Prostate gland (tissue), 2 donors: ENCODE results near the gene ENDOV. TPM values are rescaled to one million over a fixed set of nuclear protein-coding genes. Genes with fewer than 3 reads are reported as not detected.

Source experiments
- DNase-seq: peaks from one replicate; pipeline ENCODE4 v3.0.0-alpha.2; 2019; ENCODE audit warnings: low spot score
- H3K27ac ChIP-seq, 2 donors: fragments of 200-600 bp; sonication (generic); 2 replicates each; pipeline ENCODE4 v1.5.1; 2017 to 2019
- H3K27me3 ChIP-seq: fragments of 200-600 bp; sonication (generic); replicated peaks from 2 replicates; pipeline ENCODE4 v1.5.1; 2019; ENCODE audit not compliant: insufficient read depth
- H3K36me3 ChIP-seq, 2 donors: fragments of 200-600 bp; sonication (generic); 1 replicate in 1 of 2; 2 replicates in 1 of 2; pipeline versions ENCODE4 v1.5.1 to v1.8.1; 2017 to 2019
- H3K4me1 ChIP-seq: fragments of 200-600 bp; sonication (generic); replicated peaks from 2 replicates; pipeline ENCODE4 v1.5.1; 2019
- H3K4me3 ChIP-seq, 2 donors: fragments of 200-600 bp; sonication (generic); 2 replicates each; pipeline ENCODE4 v1.5.1; 2017 to 2019
- H3K9me3 ChIP-seq: fragments of 200-600 bp; sonication (generic); 2 replicates; pipeline ENCODE4 v1.5.1; 2017
- POLR2A ChIP-seq: fragments of 450-650 bp; IDR thresholded peaks from one replicate; pipeline ENCODE4 v1.6.1; 2016; ENCODE audit warnings: antibody characterized with exemption, mild to moderate bottlenecking
- POLR2AphosphoS5 ChIP-seq: sonication (generic); formaldehyde crosslinking; IDR thresholded peaks from one replicate; pipeline ENCODE4 v1.6.1; 2017; ENCODE audit warnings: antibody characterized with exemption
- WGBS: methylation state at CpG from one replicate; pipeline ENCODE4 v1.1.5; 2018; 5-methylcytosine and 5-hydroxymethylcytosine counted together
- intact Hi-C: fragments of 100-400 bp; cut with DNase I; formaldehyde crosslinking; loops from one replicate; pipeline ENCODE4 v1.14.2; 2022
- total RNA-seq, 2 donors: library from RNA; depleted of rRNA; stranded (reverse); fragments of >200 nt; gene quantifications; one replicate each; pipeline ENCODE4 v1.1.0, GENCODE V29; 2016
- TF ChIP-seq, protein P1 (sequence below), 4 experiments: fragments of 200-600 bp in 2 of 4; fragments of 450-650 bp in 2 of 4; sonication (generic) in 2 of 4; IDR thresholded peaks; 1 replicate in 3 of 4; 2 replicates in 1 of 4; pipeline ENCODE4 v1.5.1; 2016 to 2019; ENCODE audit warnings: antibody characterized with exemption in 4 of 4, mild to moderate bottlenecking in 2 of 4, moderate library complexity in 2 of 4

ENDOV gene
- total RNA-seq, 2 donors from 2014 or later: 17.0 to 36.9 TPM

DNA sequence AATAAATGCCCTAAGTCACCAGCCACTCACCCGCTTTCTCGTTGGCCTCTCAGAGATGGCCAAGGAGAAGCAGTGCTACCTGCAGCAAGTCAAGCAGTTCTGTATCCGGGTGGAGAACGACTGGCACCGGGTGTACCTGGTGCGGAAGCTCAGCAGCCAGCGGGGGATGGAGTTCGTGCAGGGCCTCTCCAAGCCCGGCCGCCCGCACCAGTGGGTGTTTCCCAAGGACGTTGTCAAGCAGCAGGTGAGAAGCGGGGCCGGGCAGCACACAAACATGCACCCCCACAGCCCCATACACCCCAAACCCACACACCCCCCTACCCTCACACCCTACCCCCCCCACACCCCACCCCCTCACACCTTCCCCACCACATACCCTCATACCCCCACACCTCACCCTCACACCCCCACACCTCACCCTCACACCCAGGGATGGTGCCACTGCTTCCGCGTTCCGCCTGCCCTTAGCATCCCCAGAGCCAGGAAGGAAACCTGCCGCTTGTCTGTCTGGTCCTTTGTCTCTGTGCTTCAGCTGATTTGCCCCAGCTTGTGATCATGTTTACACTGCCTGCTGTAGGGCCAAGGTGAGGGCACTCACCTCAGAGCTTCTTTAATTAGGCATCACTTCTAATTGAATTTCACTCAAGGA is 41.9 kb upstream of the ENDOV start:
- H3K36me3 ChIP-seq: peaks cover 16 to 26% of the 10 kb centered on the region in 2 donors
- no peak for DNase-seq
- TF ChIP-seq POLR2AphosphoS5: no peak
- TF ChIP-seq, protein P1, sequence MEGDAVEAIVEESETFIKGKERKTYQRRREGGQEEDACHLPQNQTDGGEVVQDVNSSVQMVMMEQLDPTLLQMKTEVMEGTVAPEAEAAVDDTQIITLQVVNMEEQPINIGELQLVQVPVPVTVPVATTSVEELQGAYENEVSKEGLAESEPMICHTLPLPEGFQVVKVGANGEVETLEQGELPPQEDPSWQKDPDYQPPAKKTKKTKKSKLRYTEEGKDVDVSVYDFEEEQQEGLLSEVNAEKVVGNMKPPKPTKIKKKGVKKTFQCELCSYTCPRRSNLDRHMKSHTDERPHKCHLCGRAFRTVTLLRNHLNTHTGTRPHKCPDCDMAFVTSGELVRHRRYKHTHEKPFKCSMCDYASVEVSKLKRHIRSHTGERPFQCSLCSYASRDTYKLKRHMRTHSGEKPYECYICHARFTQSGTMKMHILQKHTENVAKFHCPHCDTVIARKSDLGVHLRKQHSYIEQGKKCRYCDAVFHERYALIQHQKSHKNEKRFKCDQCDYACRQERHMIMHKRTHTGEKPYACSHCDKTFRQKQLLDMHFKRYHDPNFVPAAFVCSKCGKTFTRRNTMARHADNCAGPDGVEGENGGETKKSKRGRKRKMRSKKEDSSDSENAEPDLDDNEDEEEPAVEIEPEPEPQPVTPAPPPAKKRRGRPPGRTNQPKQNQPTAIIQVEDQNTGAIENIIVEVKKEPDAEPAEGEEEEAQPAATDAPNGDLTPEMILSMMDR (IDR thresholded peaks at IDR 0.05): no peak
- TF ChIP-seq POLR2A: no peak
- H3K27ac ChIP-seq: no peak overlapping the region
- intact Hi-C loops: no loop called here
- 78% methylated on average over 17 of the region's 18 CpGs for WGBS
- H3K4me3 ChIP-seq: no peak overlapping the region
- H3K9me3 ChIP-seq: no peaks in the 10 kb centered on the region
- no peaks in the 10 kb centered on the region for H3K4me1 ChIP-seq
- H3K27me3 ChIP-seq: no peaks in the 10 kb centered on the region

DNA sequence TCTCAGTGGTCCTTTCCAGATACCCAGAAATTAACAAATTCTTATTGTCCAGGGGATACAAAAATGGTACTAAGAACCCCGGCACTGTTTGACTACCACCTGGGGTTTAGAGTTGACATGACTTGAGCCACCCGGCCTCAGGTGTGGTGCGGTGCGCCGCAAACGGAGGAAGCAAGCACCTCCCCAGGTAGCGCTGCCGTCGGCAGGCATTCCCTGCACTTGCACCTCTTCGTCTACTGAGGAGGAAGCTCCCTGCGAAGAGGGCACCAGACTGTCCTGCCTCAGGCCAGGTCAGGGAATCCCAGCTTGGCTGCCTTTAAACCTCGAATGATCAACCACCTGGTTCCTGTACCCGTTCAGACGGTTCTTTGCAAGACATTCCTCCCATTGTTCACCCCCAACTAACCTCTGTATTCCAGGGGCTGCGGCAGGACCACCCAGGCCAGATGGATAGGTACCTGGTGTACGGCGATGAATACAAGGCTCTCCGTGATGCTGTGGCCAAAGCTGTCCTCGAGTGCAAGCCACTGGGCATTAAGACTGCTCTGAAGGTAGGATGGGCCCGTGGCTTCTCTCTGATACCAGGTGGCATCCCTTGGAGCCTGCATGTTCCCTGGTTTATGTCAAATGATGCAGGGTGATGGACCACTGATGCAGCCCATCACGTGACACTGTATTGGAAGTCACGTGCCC is 40.8 kb upstream of the ENDOV start:
- DNase-seq: no peak
- no peaks in the 10 kb centered on the region for H3K9me3 ChIP-seq
- no peak overlapping the region for H3K27ac ChIP-seq
- WGBS: 92% methylated on average over 22 of the region's 22 CpGs
- H3K36me3 ChIP-seq: peaks cover 10 to 26% of the 10 kb centered on the region in 2 donors
- H3K27me3 ChIP-seq: no peaks in the 10 kb centered on the region
- H3K4me3 ChIP-seq: no peak overlapping the region
- intact Hi-C loops: no loop called here
- H3K4me1 ChIP-seq: no peaks in the 10 kb centered on the region
- TF ChIP-seq POLR2AphosphoS5: no peak
- TF ChIP-seq, protein P1 (IDR thresholded peaks at IDR 0.05): no peak
- TF ChIP-seq POLR2A: no peak

DNA sequence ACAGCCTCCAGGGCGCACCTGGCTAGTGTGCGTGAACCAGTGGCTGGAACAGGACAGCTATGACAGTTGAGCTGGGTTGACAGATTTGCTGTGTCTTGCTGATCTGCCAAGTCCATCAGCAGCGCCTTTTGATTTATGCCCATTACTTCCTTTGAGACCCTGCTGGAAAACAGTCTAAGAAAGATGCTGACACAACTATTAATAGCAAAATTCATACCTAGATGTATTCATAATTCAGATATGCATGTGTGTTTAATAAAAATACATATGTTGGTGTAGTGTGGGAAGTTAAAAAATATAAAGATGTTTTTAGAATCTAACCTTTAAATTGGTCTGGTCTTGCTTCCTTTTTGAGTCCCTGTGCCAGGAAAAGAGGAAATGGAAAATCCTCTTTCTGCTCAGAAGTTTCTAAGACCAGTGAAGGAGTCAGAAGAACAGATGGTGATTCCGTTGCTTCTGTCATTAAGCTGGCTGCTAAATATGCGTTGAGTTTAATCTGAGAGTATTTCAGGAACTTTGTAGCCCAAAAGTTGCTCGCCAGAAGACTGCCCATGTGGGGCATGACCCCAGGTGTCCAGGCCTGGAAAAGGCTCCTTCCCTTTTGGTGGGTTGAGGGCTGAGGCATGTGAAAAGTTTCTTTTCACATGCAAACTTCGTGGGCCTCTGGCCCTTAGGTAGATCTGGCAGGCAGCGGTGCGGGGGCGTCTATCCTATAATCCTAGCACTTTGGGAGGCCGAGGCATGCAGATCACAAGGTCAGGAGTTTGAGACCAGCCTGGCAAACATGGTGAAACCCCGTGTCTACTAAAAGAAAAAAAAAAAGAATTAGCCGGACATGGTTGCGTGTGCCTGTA is 40.0 kb upstream of the ENDOV start:
- Histone ChIP-seq H3K9me3 (no peaks in the 10 kb centered on the region), H3K4me3 (no peak overlapping the region), H3K27me3 (no peaks in the 10 kb centered on the region), H3K36me3 (peaks cover 12 to 24% of the 10 kb centered on the region in 2 donors), H3K27ac (no peak overlapping the region), H3K4me1 (no peaks in the 10 kb centered on the region)
- intact Hi-C loops: no loop called here
- WGBS: 81% methylated on average over 14 of the region's 14 CpGs
- TF ChIP-seq, protein P1 (IDR thresholded peaks at IDR 0.05): no peak
- no peak for TF ChIP-seq POLR2A
- TF ChIP-seq POLR2AphosphoS5: no peak
- DNase-seq: no peak

DNA sequence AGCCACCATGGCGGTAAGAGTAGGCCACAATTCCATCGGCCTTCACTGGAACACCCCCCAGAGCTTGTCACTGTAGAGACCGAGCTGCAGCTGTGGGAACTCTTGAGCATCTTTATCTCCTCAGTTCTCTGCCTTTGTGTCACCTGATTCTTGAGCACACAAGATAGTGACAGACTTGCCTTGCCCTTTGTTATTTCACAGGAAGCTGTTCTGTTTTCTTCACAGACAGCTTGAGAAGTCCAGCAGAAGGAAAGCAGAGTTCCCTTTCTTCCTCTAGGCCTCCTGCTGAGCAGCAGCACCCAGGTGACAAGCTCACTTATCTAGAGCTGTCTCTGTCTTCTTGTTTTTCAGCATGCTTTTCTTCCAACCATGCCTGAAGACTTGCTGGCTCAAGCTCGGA is 38.4 kb upstream of the ENDOV start:
- no peak overlapping the region for H3K27ac ChIP-seq
- peaks cover 19 to 22% of the 10 kb centered on the region in 2 donors for H3K36me3 ChIP-seq
- DNase-seq: no peak
- intact Hi-C loops: no loop called here
- TF ChIP-seq POLR2A (no peak), POLR2AphosphoS5 (no peak)
- TF ChIP-seq, protein P1 (IDR thresholded peaks at IDR 0.05): no peak
- no peaks in the 10 kb centered on the region for H3K9me3 ChIP-seq
- 84% methylated on average over 4 of the region's 4 CpGs for WGBS
- no peaks in the 10 kb centered on the region for H3K27me3 ChIP-seq
- H3K4me1 ChIP-seq: no peaks in the 10 kb centered on the region
- no peak overlapping the region for H3K4me3 ChIP-seq
